DOHH2 (cell line): Measurements from ENCODE around the gene CLVS2.

Experiments used
- CTCF ChIP-seq: fragments of 200-600 bp; sonication (generic); IDR thresholded peaks from one replicate; pipeline ENCODE4 v1.5.1; 2014; ENCODE audit warnings: antibody characterized with exemption, mild to moderate bottlenecking, low read depth, low read length; ENCODE audit not compliant: poor library complexity, severe bottlenecking
- EZH2phosphoT487 ChIP-seq: fragments of 200-600 bp; sonication (generic); IDR thresholded peaks from 2 replicates; pipeline ENCODE4 v1.6.1; 2017; ENCODE audit warnings: borderline replicate concordance, mild to moderate bottlenecking, antibody characterized with exemption, low read length, moderate library complexity, mixed read lengths

- no peak for TF ChIP-seq CTCF
- no peak for TF ChIP-seq EZH2phosphoT487
These were observed 20.5 kb downstream of the CLVS2 start for GRCh38 chr6:123016431-123017103.
